NT2/D1 (cell line): ENCODE measurements around the gene BCL3.

Source experiments
- YY1 ChIP-seq: IDR thresholded peaks from 2 replicates; pipeline ENCODE4 v1.6.1; 2011; ENCODE audit not compliant: insufficient read length, insufficient read depth
- ZNF274 ChIP-seq: IDR thresholded peaks from 2 replicates; pipeline ENCODE4 v1.6.1; 2011; ENCODE audit warnings: mild to moderate bottlenecking, low read depth, low read length

- TF ChIP-seq ZNF274 (no peak), YY1 (no peak)
Measured at GRCh38 chr19:44756089-44756562, 7.6 kb downstream of the BCL3 start.
